ENCODE measurements around the gene WFDC8.
A peak's percentile ranks its signal among the peaks of the same experiment; 100 is the strongest.

WFDC8 gene

DNA sequence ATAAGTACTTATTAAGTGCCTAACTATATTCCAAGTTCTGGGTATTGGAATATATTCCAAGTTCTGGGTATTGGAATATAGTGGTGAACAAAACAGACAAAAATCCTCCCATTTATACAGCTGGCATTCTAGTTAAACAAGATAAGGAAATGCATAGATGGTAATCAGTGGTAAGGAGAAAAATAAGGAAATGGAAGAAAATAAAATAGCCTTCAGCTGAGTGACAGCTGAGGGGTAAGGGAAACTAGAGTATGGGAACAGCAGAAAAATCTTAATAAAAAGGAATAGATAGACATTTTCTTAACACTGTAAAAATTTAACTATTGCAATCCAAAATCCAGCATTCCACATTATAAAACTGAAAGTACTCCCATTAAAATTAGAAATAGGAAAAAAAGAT lies 33.2 kb upstream of the WFDC8 start:
- no peaks in the 10 kb centered on the region for H3K4me1 ChIP-seq (ENCODE audit: control insufficient read depth, insufficient read depth, low read length)
- H3K9me3 ChIP-seq (ENCODE audit: control insufficient read depth, insufficient read depth, low read depth, low read length): no peaks in the 10 kb centered on the region
- TF ChIP-seq ZNF121 (tag by site-specific recombination; IDR thresholded peaks at IDR 0.05) (no peak), ZNF558 (tag by site-specific recombination; IDR thresholded peaks at IDR 0.05) (no peak), GFI1B (tag by site-specific recombination; IDR thresholded peaks at IDR 0.05) (no peak), ZNF596 (tag by site-specific recombination; IDR thresholded peaks at IDR 0.05) (no peak), MEIS1 (CRISPR knock-in tag; IDR thresholded peaks at IDR 0.05; ENCODE audit: borderline replicate concordance) (no peak), ZNF610 (tag by site-specific recombination; IDR thresholded peaks at IDR 0.05; ENCODE audit: borderline replicate concordance) (no peak), ZNF416 (tag by site-specific recombination; IDR thresholded peaks at IDR 0.05) (no peak), ZNF223 (tag by site-specific recombination; IDR thresholded peaks at IDR 0.05) (no peak), FEZF1 (tag by site-specific recombination; IDR thresholded peaks at IDR 0.05) (no peak), ZNF324 (tag by site-specific recombination; IDR thresholded peaks at IDR 0.05) (no peak), ZNF221 (tag by site-specific recombination; IDR thresholded peaks at IDR 0.05; ENCODE audit: borderline replicate concordance) (no peak), ZNF175 (tag by site-specific recombination; IDR thresholded peaks at IDR 0.05) (no peak), ZNF19 (tag by site-specific recombination; IDR thresholded peaks at IDR 0.05; ENCODE audit: low read depth) (no peak), ZNF341 (tag by site-specific recombination; IDR thresholded peaks at IDR 0.05; ENCODE audit: low read depth) (no peak), ZNF626 (tag by site-specific recombination; IDR thresholded peaks at IDR 0.05) (no peak)
- TF ChIP-seq, protein P1, sequence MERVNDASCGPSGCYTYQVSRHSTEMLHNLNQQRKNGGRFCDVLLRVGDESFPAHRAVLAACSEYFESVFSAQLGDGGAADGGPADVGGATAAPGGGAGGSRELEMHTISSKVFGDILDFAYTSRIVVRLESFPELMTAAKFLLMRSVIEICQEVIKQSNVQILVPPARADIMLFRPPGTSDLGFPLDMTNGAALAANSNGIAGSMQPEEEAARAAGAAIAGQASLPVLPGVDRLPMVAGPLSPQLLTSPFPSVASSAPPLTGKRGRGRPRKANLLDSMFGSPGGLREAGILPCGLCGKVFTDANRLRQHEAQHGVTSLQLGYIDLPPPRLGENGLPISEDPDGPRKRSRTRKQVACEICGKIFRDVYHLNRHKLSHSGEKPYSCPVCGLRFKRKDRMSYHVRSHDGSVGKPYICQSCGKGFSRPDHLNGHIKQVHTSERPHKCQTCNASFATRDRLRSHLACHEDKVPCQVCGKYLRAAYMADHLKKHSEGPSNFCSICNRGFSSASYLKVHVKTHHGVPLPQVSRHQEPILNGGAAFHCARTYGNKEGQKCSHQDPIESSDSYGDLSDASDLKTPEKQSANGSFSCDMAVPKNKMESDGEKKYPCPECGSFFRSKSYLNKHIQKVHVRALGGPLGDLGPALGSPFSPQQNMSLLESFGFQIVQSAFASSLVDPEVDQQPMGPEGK (tag by site-specific recombination; IDR thresholded peaks at IDR 0.05): no peak
- TF ChIP-seq, protein P2, sequence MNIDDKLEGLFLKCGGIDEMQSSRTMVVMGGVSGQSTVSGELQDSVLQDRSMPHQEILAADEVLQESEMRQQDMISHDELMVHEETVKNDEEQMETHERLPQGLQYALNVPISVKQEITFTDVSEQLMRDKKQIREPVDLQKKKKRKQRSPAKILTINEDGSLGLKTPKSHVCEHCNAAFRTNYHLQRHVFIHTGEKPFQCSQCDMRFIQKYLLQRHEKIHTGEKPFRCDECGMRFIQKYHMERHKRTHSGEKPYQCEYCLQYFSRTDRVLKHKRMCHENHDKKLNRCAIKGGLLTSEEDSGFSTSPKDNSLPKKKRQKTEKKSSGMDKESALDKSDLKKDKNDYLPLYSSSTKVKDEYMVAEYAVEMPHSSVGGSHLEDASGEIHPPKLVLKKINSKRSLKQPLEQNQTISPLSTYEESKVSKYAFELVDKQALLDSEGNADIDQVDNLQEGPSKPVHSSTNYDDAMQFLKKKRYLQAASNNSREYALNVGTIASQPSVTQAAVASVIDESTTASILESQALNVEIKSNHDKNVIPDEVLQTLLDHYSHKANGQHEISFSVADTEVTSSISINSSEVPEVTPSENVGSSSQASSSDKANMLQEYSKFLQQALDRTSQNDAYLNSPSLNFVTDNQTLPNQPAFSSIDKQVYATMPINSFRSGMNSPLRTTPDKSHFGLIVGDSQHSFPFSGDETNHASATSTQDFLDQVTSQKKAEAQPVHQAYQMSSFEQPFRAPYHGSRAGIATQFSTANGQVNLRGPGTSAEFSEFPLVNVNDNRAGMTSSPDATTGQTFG (tag by site-specific recombination; IDR thresholded peaks at IDR 0.05; ENCODE audit: borderline replicate concordance): no peak
- H3K36me3 ChIP-seq (ENCODE audit: control insufficient read depth in 2 of 2, insufficient read depth in 1 of 2, low read length in 2 of 2): no peaks in the 10 kb centered on the region
- no peak overlapping the region for H3K27ac ChIP-seq (ENCODE audit: extremely low read depth, low read depth, low read length)
- POLR2A ChIA-PET: no interaction called here
- CTCF ChIA-PET: interaction anchor here (0.7 kb wide), 1 partner anchor 106 kb away, joined by 5 read pairs; no protein-coding TSS in a partner anchor
- H3K4me3 ChIP-seq (ENCODE audit: low read depth, low read length): no peak overlapping the region

DNA sequence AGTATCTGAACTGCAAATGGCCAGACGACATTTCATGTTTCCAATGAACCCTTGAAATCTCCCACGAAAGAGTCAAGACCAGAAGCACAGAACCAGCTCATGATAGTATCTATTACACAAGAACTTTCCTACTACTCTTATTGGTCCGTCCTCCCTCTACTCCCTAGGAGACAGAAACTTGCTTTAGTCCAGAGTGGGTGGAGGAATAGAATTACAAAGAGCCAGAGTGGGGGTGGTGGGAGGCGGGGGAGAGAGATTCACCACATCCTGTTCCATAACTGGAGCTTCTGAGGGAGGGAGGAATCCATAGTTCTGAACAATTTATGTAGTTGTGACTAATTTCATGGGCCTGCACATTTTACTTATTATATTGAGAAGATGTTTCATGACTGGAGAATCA lies 32.0 kb upstream of the WFDC8 start:
- POLR2A ChIA-PET: no interaction called here
- H3K36me3 ChIP-seq (ENCODE audit: control insufficient read depth in 2 of 2, insufficient read depth in 1 of 2, low read length in 2 of 2): no peaks in the 10 kb centered on the region
- H3K4me1 ChIP-seq (ENCODE audit: control insufficient read depth, insufficient read depth, low read length): no peaks in the 10 kb centered on the region
- H3K4me3 ChIP-seq (ENCODE audit: low read depth, low read length): no peak overlapping the region
- no peak overlapping the region for H3K27ac ChIP-seq (ENCODE audit: extremely low read depth, low read depth, low read length)
- CTCF ChIA-PET: interaction anchor here (0.7 to 1.1 kb wide), 4 partner anchors 27 to 515 kb away, joined by 3 to 5 read pairs (median 3); no protein-coding TSS in a partner anchor
- peak; percentile 90 for TF ChIP-seq EGR2 (tag by site-specific recombination; IDR thresholded peaks at IDR 0.05; ENCODE audit: low read depth)
- TF ChIP-seq ZFHX2 (tag by site-specific recombination; conservative IDR thresholded peaks at IDR 0.05): peak; percentile 88
- TF ChIP-seq HOXC10 (CRISPR knock-in tag; IDR thresholded peaks at IDR 0.05): no peak
- no peaks in the 10 kb centered on the region for H3K9me3 ChIP-seq (ENCODE audit: control insufficient read depth, insufficient read depth, low read depth, low read length)
